NB4 (cell line): Measurements from ENCODE around the gene INPP5A.

Source experiments
- DNase-seq: peaks from one replicate; pipeline ENCODE4 v3.0.0; 2010; ENCODE audit warnings: low read depth
- H3K4me3 ChIP-seq: one replicate; pipeline ENCODE4 v1.5.1; 2011; ENCODE audit warnings: mild to moderate bottlenecking, low read depth, low read length, moderate library complexity
- MYC ChIP-seq: IDR thresholded peaks from 2 replicates; pipeline ENCODE4 v1.6.1; 2011; ENCODE audit warnings: low read depth, low read length
- POLR2A ChIP-seq: IDR thresholded peaks from 2 replicates; pipeline ENCODE4 v1.6.1; 2011; ENCODE audit warnings: mild to moderate bottlenecking; ENCODE audit not compliant: insufficient read length; ENCODE audit errors: extremely low read depth
- TF ChIP-seq, protein P1 (sequence below): IDR thresholded peaks from one replicate; pipeline ENCODE4 v1.5.1; 2012; ENCODE audit warnings: low read depth, low read length
- TF ChIP-seq, protein P2 (sequence below): IDR thresholded peaks from 2 replicates; pipeline ENCODE4 v1.6.1; 2011; ENCODE audit warnings: low read depth, low read length

Gene INPP5A

DNA sequence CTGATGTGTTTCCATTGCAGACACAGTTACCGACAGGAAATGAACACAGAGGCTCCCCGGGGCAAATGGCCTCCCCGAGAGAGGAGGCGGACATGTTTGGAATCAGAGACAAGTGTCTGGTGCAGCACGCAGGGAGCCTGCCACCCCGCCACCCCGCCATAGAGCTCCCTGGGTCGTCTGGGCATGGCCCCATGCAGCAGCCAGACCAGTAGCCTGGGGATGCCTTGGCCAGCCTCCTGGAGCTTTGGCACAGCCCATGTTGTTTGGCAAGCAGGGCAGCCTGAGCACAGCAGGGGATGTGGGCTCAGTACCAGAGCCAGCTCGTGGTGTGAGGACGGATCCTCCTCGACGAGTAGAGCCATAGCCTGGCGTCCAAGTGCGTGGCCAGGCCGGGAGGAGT lies 167.6 kb downstream of the INPP5A start:
- no peak overlapping the region for H3K4me3 ChIP-seq
- TF ChIP-seq, protein P1, sequence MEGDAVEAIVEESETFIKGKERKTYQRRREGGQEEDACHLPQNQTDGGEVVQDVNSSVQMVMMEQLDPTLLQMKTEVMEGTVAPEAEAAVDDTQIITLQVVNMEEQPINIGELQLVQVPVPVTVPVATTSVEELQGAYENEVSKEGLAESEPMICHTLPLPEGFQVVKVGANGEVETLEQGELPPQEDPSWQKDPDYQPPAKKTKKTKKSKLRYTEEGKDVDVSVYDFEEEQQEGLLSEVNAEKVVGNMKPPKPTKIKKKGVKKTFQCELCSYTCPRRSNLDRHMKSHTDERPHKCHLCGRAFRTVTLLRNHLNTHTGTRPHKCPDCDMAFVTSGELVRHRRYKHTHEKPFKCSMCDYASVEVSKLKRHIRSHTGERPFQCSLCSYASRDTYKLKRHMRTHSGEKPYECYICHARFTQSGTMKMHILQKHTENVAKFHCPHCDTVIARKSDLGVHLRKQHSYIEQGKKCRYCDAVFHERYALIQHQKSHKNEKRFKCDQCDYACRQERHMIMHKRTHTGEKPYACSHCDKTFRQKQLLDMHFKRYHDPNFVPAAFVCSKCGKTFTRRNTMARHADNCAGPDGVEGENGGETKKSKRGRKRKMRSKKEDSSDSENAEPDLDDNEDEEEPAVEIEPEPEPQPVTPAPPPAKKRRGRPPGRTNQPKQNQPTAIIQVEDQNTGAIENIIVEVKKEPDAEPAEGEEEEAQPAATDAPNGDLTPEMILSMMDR: no peak
- TF ChIP-seq MYC (no peak), POLR2A (no peak)
- TF ChIP-seq, protein P2, sequence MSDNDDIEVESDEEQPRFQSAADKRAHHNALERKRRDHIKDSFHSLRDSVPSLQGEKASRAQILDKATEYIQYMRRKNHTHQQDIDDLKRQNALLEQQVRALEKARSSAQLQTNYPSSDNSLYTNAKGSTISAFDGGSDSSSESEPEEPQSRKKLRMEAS: no peak
- DNase-seq: no peak

DNA sequence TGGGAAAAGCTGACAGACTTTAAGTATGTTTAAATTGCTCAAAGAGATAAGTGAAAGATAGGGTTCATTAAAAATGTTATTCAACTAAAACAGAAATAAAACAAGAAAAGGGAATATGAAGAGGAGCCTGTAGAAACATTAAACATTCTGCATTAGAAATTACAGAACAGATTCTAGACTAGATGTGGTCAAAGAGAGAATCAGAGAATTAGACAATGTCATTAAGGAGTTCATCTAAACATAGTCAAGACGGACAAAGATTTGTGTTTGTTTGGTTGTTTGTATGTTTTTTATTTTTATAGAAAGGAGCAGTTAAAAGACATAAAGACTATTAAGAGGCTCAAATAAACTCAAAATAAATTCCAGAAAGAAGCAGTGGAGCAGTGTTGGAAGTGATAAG lies 168.4 kb downstream of the INPP5A start:
- TF ChIP-seq POLR2A (no peak), MYC (no peak)
- TF ChIP-seq, protein P2: no peak
- TF ChIP-seq, protein P1: no peak
- H3K4me3 ChIP-seq: no peak overlapping the region
- DNase-seq: no peak

DNA sequence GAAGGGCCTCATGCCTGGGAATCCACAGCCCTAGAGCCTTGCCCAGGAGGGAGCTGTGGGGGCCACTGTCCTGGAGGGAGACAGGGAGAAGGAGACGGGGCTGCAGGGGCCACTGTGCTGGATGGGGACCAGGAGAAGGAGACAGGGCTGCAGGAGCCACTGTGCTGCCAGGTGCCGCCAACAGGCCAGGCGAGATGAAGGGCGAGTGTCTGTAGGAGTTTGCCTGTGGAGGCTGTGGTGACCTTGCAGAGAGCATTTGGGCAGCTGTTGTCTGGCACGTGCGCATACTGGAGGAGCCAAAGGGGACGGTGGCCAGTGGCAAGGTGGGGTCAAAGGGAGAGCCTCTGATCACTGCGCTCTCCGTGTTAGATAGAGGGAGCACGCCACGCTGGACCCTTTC lies 169.1 kb downstream of the INPP5A start:
- TF ChIP-seq, protein P1: no peak
- DNase-seq: no peak
- H3K4me3 ChIP-seq: no peak overlapping the region

DNA sequence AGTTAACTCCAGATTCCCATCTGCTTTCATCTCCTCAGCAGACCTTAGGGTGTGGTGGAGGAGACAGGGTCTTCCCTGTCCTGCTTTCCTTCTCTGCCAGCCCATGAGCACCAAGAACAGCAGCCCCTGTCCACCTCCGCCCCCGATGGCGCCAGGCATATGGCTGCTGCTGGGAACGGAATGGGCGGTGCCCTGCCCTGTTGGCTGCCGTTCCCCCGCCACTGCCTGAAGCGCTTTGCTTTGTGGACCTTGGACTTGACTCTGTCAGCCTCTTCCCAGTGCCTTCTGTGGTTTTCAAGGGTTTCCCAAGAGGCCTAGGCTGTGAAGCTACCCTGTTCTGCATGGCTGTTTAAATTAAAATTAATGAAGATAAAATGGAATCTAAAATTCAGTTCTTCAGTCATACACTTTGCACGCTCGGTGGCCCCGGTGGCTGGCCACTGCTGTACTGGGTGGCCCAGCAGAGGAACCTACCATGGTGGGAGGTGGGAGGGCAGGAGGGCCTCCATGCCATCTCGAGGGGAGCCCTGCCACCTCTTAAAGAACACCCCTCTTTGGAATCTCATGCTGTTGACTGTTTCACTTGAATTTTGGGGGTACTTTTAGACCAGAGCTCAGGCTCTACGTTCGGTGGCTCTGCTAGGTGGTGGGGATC lies 169.7 kb downstream of the INPP5A start:
- no peak for TF ChIP-seq POLR2A
- TF ChIP-seq, protein P1: no peak
- no peak for TF ChIP-seq MYC
- TF ChIP-seq, protein P2: no peak
- no peak for DNase-seq
- no peak overlapping the region for H3K4me3 ChIP-seq

DNA sequence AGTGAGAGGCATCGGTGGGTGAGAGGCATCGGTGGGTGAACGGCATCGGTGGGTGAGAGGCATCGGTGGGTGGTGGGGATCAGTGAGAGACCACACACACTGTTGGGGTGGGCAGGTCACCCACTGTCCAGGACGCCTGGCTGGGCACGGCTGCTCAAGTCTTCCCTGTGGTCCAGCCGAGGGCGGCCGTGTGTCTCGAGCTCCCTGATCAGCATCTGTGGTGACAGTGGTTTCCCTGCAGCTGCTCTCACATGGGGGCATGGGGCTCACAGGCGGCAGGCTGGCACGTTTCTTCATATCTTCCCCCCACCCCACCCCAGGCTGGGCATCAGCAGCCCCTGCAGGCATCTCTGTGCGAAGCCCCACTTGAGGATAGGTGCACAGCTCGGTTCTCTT lies 170.2 kb downstream of the INPP5A start:
- no peak for DNase-seq
- H3K4me3 ChIP-seq: no peak overlapping the region
- TF ChIP-seq, protein P1: no peak
- TF ChIP-seq, protein P2: no peak
- no peak for TF ChIP-seq MYC
- TF ChIP-seq POLR2A: no peak

DNA sequence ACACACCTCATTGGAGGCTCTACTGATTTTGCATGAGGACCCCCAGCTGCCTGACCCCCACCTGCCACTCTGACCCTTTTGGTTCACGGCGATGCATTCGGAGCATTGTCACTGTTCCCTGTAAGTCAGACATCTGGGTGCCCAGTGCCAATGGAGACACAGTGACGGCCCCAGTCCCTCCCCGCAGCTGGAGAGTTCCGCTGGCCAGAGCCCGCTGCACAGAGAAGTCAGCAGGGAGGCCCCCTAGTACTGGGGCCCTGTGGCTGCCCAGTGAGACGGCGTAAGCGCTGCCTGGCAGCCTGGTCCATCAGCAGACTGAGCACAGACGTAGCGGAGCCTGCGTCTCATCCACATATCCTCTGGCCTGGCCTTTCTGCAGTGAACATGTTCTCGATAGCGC lies 170.9 kb downstream of the INPP5A start:
- H3K4me3 ChIP-seq: no peak overlapping the region
- TF ChIP-seq, protein P2: no peak
- TF ChIP-seq MYC (no peak), POLR2A (no peak)
- TF ChIP-seq, protein P1: no peak
- DNase-seq: no peak
